ENCODE data around the gene WFIKKN1. TPM values are rescaled to one million over a fixed set of nuclear protein-coding genes. Genes with fewer than 3 reads are reported as not detected.

Gene WFIKKN1
- total RNA-seq, 2 donors from 2014 or later = 7.7 to 11.6 TPM

DNA sequence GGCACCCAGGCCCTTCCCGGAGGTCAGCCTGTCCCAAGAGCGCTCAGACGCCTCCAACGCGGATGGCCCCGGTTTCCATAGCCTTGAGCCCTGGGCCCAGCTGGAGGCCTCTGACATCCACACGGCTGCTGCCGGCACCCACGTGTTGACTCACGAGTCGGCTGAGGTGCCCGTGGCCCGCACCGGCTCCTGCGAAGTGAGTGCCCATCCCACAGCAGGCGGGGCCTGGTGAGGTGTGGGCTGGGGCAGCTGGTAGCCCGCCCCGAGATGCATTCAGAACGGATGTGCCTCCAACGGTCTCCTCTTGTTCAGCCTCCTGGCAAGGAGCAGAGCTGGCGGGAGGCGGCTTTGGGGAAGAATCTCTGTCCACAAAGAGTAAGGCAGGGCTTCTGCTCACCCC, 21.1 kb downstream of the WFIKKN1 start:
- Histone ChIP-seq H3K36me3 (ENCODE audit: control insufficient read depth, insufficient read depth, low read length) (no peaks in the 10 kb centered on the region), H3K9me3 (ENCODE audit: control insufficient read depth, low read length) (no peaks in the 10 kb centered on the region), H3K9ac (ENCODE audit: extremely low read depth, low read length, poor library complexity, severe bottlenecking) (no peak overlapping the region), H3K27ac (ENCODE audit: low read depth, low read length) (no peak overlapping the region), H3K4me3 (ENCODE audit: low read length) (no peak overlapping the region), H3K27me3 (ENCODE audit: control insufficient read depth, insufficient read depth, low read length, poor library complexity, severe bottlenecking) (no peaks in the 10 kb centered on the region), H3K4me1 (ENCODE audit: control insufficient read depth, insufficient read depth, low read length) (no peaks in the 10 kb centered on the region)
- DNase-seq = no peak
- Mint-ChIP-seq H3K27me3 (ENCODE audit: insufficient read depth) (no peaks in the 10 kb centered on the region), H3K9me3 (no peaks in the 10 kb centered on the region), H3K4me1 (no peaks in the 10 kb centered on the region), H3K36me3 (ENCODE audit: low read depth) (no peaks in the 10 kb centered on the region), H3K27ac (no peak overlapping the region), H3K4me3 (no peak overlapping the region)
- TF ChIP-seq, protein P1, sequence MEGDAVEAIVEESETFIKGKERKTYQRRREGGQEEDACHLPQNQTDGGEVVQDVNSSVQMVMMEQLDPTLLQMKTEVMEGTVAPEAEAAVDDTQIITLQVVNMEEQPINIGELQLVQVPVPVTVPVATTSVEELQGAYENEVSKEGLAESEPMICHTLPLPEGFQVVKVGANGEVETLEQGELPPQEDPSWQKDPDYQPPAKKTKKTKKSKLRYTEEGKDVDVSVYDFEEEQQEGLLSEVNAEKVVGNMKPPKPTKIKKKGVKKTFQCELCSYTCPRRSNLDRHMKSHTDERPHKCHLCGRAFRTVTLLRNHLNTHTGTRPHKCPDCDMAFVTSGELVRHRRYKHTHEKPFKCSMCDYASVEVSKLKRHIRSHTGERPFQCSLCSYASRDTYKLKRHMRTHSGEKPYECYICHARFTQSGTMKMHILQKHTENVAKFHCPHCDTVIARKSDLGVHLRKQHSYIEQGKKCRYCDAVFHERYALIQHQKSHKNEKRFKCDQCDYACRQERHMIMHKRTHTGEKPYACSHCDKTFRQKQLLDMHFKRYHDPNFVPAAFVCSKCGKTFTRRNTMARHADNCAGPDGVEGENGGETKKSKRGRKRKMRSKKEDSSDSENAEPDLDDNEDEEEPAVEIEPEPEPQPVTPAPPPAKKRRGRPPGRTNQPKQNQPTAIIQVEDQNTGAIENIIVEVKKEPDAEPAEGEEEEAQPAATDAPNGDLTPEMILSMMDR (conservative IDR thresholded peaks at IDR 0.05) = no peak
- WGBS, 2 experiments (ENCODE audit: insufficient coverage in 1 of 2, insufficient read length in 1 of 2) = 94 to 99% methylated on average over 15 to 22 of the region's 22 CpGs

DNA sequence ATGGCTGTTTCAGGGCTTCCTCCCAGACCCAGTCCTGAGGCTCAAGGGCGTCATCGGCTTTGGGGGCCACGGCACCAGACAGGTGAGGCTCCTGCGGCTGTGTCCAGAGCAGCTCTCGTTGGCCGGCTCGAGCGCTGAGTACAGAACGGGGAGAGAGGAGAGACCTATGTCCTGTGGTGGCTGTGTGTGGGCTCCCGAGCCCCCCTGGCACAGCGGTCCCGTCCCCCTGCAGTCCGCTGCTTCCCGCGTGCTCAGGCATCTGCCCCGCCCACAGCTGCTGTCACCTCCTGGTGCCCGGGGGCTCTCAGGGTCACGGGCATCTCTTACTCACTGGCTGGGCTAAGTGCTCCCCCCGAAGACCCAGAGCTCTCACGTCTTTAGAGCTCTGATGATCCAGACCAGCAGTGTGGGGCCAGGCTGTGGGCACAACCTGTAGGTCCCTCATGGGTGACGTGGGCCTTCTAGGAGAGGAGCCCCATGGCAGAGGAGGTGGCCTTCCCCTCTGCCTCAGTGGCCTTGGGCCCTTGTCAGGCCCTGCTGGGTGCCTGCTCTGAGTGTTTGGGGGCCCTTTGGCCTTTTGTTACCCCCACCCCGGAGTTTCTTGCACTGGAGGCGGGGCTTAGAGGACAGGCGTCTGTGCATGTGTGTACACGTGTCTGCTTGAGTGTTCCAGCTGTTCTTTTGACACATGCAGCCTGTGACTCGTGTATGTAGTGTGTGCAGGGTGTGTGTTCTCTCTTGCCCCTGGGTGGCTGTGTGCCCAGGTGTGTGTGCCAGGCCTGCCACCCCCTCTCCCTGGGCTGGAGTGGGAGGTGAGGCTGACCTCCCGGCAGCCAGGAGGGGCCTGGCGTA, 21.9 kb downstream of the WFIKKN1 start:
- H3K27ac ChIP-seq (ENCODE audit: low read depth, low read length) = no peak overlapping the region
- H3K9ac ChIP-seq (ENCODE audit: extremely low read depth, low read length, poor library complexity, severe bottlenecking) = no peak overlapping the region
- Mint-ChIP-seq H3K4me1 (no peaks in the 10 kb centered on the region), H3K27me3 (ENCODE audit: insufficient read depth) (no peaks in the 10 kb centered on the region), H3K27ac (no peak overlapping the region), H3K36me3 (ENCODE audit: low read depth) (no peaks in the 10 kb centered on the region), H3K4me3 (no peak overlapping the region), H3K9me3 (no peaks in the 10 kb centered on the region)
- no peak overlapping the region for H3K4me3 ChIP-seq (ENCODE audit: low read length)
- no peaks in the 10 kb centered on the region for H3K9me3 ChIP-seq (ENCODE audit: control insufficient read depth, low read length)
- H3K36me3 ChIP-seq (ENCODE audit: control insufficient read depth, insufficient read depth, low read length) = no peaks in the 10 kb centered on the region
- TF ChIP-seq, protein P1 (conservative IDR thresholded peaks at IDR 0.05) = no peak
- no peaks in the 10 kb centered on the region for H3K4me1 ChIP-seq (ENCODE audit: control insufficient read depth, insufficient read depth, low read length)
- H3K27me3 ChIP-seq (ENCODE audit: control insufficient read depth, insufficient read depth, low read length, poor library complexity, severe bottlenecking) = no peaks in the 10 kb centered on the region
- no peak for DNase-seq
- 95 to 97% methylated on average over 23 to 28 of the region's 28 CpGs for WGBS, 2 experiments (ENCODE audit: insufficient coverage in 1 of 2, insufficient read length in 1 of 2)

DNA sequence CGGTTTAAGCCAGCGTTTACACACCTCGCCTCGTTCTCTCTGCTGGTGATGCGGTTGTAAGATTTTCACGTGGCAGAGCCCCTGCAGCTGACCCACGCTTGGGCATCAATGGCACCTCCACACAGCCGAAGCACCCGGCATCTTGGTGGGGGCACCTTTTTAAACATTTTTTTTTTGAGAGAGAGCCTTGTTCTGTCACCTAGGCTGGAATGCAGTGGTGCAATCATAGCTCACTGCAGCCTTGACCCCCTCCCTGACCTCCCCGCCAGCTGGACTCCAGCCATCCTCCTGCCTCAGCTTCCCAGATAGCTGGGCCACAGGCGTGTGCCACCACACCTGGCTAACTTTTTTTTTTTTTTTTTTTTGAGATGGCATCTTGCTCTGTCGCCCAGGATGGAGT, 23.2 kb downstream of the WFIKKN1 start:
- H3K4me1 ChIP-seq (ENCODE audit: control insufficient read depth, insufficient read depth, low read length) = no peaks in the 10 kb centered on the region
- H3K27ac ChIP-seq (ENCODE audit: low read depth, low read length) = no peak overlapping the region
- Mint-ChIP-seq H3K9me3 (no peaks in the 10 kb centered on the region), H3K27ac (no peak overlapping the region), H3K27me3 (ENCODE audit: insufficient read depth) (no peaks in the 10 kb centered on the region), H3K4me1 (no peaks in the 10 kb centered on the region), H3K4me3 (no peak overlapping the region), H3K36me3 (ENCODE audit: low read depth) (no peaks in the 10 kb centered on the region)
- DNase-seq = no peak
- TF ChIP-seq, protein P1 (conservative IDR thresholded peaks at IDR 0.05) = no peak
- no peaks in the 10 kb centered on the region for H3K36me3 ChIP-seq (ENCODE audit: control insufficient read depth, insufficient read depth, low read length)
- no peak overlapping the region for H3K4me3 ChIP-seq (ENCODE audit: low read length)
- no peak overlapping the region for H3K9ac ChIP-seq (ENCODE audit: extremely low read depth, low read length, poor library complexity, severe bottlenecking)
- no peaks in the 10 kb centered on the region for H3K27me3 ChIP-seq (ENCODE audit: control insufficient read depth, insufficient read depth, low read length, poor library complexity, severe bottlenecking)
- WGBS, 2 experiments (ENCODE audit: insufficient coverage in 1 of 2, insufficient read length in 1 of 2) = 94 to 96% methylated on average over 11 to 12 of the region's 12 CpGs
- no peaks in the 10 kb centered on the region for H3K9me3 ChIP-seq (ENCODE audit: control insufficient read depth, low read length)
